K562 (cell line): ENCODE results near the gene AQP11. TPM values are rescaled to one million over a fixed set of nuclear protein-coding genes. Genes with fewer than 3 reads are reported as not detected.

Experiments used
- CHD1 ChIP-seq: fragments of 200-600 bp; sonication (generic); IDR thresholded peaks from one replicate; pipeline ENCODE4 v1.6.1; 2012; ENCODE audit warnings: mild to moderate bottlenecking, moderate library complexity, low read length, inconsistent platforms
- FUS ChIP-seq: fragments of 200-400 bp; formaldehyde crosslinking; optimal IDR thresholded peaks from 2 replicates; pipeline ENCODE3; 2017; ENCODE audit warnings: low read depth, low read length
- GATAD2B ChIP-seq: fragments of 450-650 bp; IDR thresholded peaks from 2 replicates; pipeline ENCODE4 v1.6.1; 2017; ENCODE audit warnings: mild to moderate bottlenecking, borderline replicate concordance
- IRF2 ChIP-seq: sonication (generic); formaldehyde crosslinking; IDR thresholded peaks from 2 replicates; pipeline ENCODE4 v1.8.1; 2022; ENCODE audit warnings: mild to moderate bottlenecking, missing genetic modification reagents
- MEF2A ChIP-seq: IDR thresholded peaks from 2 replicates; pipeline ENCODE4 v1.6.1; 2011; ENCODE audit warnings: low read depth, mild to moderate bottlenecking, low read length, moderate library complexity; ENCODE audit not compliant: control insufficient read depth
- NFATC3 ChIP-seq: fragments of 450-650 bp; IDR thresholded peaks from 2 replicates; pipeline ENCODE4 v1.6.1; 2017; ENCODE audit warnings: mild to moderate bottlenecking
- NFYB ChIP-seq: IDR thresholded peaks from 2 replicates; pipeline ENCODE4 v1.6.1; 2011; ENCODE audit warnings: mild to moderate bottlenecking, moderate library complexity; ENCODE audit not compliant: insufficient read length; ENCODE audit errors: extremely low read depth
- NR2F6 ChIP-seq: fragments of 450-650 bp; formaldehyde crosslinking; IDR thresholded peaks from 2 replicates; pipeline ENCODE4 v1.4.0; 2020; ENCODE audit warnings: mild to moderate bottlenecking
- PTRF ChIP-seq: fragments of 450-650 bp; IDR thresholded peaks from 2 replicates; pipeline ENCODE4 v1.6.1; 2016; ENCODE audit warnings: mild to moderate bottlenecking, missing genetic modification characterization, missing compliant biosample characterization
- RFX5 ChIP-seq: IDR thresholded peaks from 2 replicates; pipeline ENCODE4 v1.6.1; 2011; ENCODE audit warnings: low read depth, mild to moderate bottlenecking, improper control_type of control experiment, low read length
- STAT5B ChIP-seq: fragments of 250-450 bp; sonication (Bioruptor Pico); IDR thresholded peaks from 2 replicates; pipeline ENCODE4 v1.8.0; 2021; ENCODE audit warnings: mild to moderate bottlenecking, inconsistent platforms
- TAF15 ChIP-seq: fragments of 200-400 bp; formaldehyde crosslinking; IDR thresholded peaks from 2 replicates; pipeline ENCODE4 v1.6.1; 2017; ENCODE audit warnings: mild to moderate bottlenecking, low read depth, low read length, moderate library complexity
- TRIM28 ChIP-seq: fragments of 450-650 bp; IDR thresholded peaks from 2 replicates; pipeline ENCODE4 v1.6.1; 2017
- polyA plus RNA-seq, 8 experiments: library from polyadenylated mRNA; depleted of rRNA in 4 of 8; stranded (reverse) in 5 of 8; unstranded in 3 of 8; fragments of >200 nt; fragmentation: Nextera tagmentation in 2 of 8; fragmentation: Illumina TruSeq in 1 of 8; extraction: Ambion mirVana in 2 of 8; extraction: Trizol in 1 of 8; gene quantifications; 2 replicates each; pipeline versions ENCODE4 v1.2.1 to v1.2.3, GENCODE V29; 2011 to 2014; ENCODE audit warnings: inconsistent platforms in 1 of 8, missing spikeins in 1 of 8
- total RNA-seq, 7 experiments: library from RNA; depleted of rRNA in 6 of 7; stranded (reverse); fragments of >200 nt in 6 of 7; fragmentation: Illumina TruSeq in 2 of 7; extraction: Trizol in 2 of 7; gene quantifications; 2 replicates each; pipeline versions ENCODE4 v1.2.1 to v1.2.3, GENCODE V29; 2011 to 2021; ENCODE audit warnings: low replicate concordance in 1 of 7
- TF ChIP-seq, protein P1 (sequence below), 2 experiments: fragments of 450-650 bp in 1 of 2; sonication (generic) in 1 of 2; formaldehyde crosslinking; conservative IDR thresholded peaks; 2 replicates each; pipeline versions ENCODE4 v1.4.0 to v1.8.1; 2020 to 2022; ENCODE audit warnings: mild to moderate bottlenecking in 1 of 2, missing genetic modification reagents in 1 of 2
- TF ChIP-seq, protein P2 (sequence below), 3 experiments: fragments of 200-800 bp in 1 of 3; sonication (Bioruptor generic) in 1 of 3; sonication (generic) in 1 of 3; formaldehyde crosslinking in 1 of 3; IDR thresholded peaks; 2 replicates each; pipeline versions ENCODE4 v1.6.1 to v1.8.0; 2016 to 2022; ENCODE audit warnings: mild to moderate bottlenecking in 2 of 3, missing compliant biosample characterization in 2 of 3, missing genetic modification characterization in 2 of 3, missing genetic modification reagents in 1 of 3
- TF ChIP-seq, protein P3 (sequence below): sonication (generic); formaldehyde crosslinking; IDR thresholded peaks from 2 replicates; pipeline ENCODE4 v1.8.0; 2023; ENCODE audit warnings: missing genetic modification reagents, mild to moderate bottlenecking, borderline replicate concordance
- TF ChIP-seq, protein P4 (sequence below), 2 experiments: IDR thresholded peaks; 2 replicates each; pipeline ENCODE4 v1.6.1; 2012; ENCODE audit warnings: improper control_type of control experiment in 2 of 2, low read depth in 2 of 2, low read length in 2 of 2, borderline replicate concordance in 1 of 2

Gene AQP11
- total and polyA plus RNA-seq, 9 of the 15 experiments (the other 6 are each of a cell fraction or from before 2014, with no cell fraction given): 0.09 to 1.0 (median 0.36) TPM

DNA sequence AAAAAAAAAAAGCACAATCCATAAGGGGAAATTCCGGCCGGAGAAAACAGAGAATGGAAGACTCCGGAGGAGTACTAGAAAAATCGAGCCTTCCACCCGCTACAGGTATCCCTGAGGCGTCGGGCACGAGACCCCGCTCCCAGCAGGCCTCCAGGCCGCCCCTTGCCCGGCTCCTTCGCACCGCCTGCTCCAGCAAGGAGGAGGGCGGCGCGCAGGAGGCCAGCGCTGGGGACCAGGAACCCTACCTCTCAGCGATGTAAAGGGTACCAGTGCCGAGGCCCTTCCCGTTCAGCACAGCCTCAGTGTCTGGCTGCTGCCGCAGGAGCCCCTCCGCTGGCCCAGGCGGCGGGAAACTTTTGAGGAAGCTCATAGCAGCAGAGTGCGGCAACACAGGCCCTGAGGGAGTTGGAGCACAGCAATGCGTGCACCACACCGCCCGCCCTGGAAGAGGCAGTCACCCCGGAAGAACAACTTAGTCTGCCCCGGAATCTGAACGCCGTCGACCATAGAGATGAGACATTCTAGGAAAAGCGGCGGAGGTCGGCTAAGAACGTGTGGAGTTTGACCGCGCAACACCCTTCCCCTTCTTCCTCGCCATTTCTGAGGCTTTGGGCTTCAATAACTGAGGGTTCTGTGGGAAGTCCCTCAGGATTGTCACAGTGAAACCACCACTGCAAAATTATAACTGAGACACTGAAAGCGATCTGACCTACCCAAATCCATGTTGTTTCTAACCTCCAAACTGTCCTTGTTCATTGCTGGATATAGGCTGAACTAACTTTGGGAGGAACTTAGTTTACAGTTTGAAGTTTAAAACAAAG, 47.8 kb downstream of the AQP11 start, which contains the start of gene CLNS1A (continued):
- TF ChIP-seq NFYB (no peak), FUS (no peak), TAF15 (no peak), MEF2A (no peak), NR2F6 (CRISPR knock-in tag) (no peak), CHD1 (no peak), IRF2 (CRISPR knock-in tag) (no peak), RFX5 (no peak), GATAD2B (no peak), STAT5B (CRISPR knock-in tag) (no peak), NFATC3 (peak; percentile 77; the same call in 1 of the 2 replicates), TRIM28 (no peak), PTRF (tag) (no peak)
- TF ChIP-seq, protein P1, sequence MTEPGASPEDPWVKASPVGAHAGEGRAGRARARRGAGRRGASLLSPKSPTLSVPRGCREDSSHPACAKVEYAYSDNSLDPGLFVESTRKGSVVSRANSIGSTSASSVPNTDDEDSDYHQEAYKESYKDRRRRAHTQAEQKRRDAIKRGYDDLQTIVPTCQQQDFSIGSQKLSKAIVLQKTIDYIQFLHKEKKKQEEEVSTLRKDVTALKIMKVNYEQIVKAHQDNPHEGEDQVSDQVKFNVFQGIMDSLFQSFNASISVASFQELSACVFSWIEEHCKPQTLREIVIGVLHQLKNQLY (CRISPR knock-in tag; conservative IDR thresholded peaks at IDR 0.05): no peak
- TF ChIP-seq, protein P2, sequence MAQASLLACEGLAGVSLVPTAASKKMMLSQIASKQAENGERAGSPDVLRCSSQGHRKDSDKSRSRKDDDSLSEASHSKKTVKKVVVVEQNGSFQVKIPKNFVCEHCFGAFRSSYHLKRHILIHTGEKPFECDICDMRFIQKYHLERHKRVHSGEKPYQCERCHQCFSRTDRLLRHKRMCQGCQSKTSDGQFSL (CRISPR knock-in tag; IDR thresholded peaks at IDR 0.05): 0 out of 2 replicates have a peak, but pooled peaks have one; percentile 14
- TF ChIP-seq, protein P2 (tag; IDR thresholded peaks at IDR 0.05): no peak
- TF ChIP-seq, protein P3, sequence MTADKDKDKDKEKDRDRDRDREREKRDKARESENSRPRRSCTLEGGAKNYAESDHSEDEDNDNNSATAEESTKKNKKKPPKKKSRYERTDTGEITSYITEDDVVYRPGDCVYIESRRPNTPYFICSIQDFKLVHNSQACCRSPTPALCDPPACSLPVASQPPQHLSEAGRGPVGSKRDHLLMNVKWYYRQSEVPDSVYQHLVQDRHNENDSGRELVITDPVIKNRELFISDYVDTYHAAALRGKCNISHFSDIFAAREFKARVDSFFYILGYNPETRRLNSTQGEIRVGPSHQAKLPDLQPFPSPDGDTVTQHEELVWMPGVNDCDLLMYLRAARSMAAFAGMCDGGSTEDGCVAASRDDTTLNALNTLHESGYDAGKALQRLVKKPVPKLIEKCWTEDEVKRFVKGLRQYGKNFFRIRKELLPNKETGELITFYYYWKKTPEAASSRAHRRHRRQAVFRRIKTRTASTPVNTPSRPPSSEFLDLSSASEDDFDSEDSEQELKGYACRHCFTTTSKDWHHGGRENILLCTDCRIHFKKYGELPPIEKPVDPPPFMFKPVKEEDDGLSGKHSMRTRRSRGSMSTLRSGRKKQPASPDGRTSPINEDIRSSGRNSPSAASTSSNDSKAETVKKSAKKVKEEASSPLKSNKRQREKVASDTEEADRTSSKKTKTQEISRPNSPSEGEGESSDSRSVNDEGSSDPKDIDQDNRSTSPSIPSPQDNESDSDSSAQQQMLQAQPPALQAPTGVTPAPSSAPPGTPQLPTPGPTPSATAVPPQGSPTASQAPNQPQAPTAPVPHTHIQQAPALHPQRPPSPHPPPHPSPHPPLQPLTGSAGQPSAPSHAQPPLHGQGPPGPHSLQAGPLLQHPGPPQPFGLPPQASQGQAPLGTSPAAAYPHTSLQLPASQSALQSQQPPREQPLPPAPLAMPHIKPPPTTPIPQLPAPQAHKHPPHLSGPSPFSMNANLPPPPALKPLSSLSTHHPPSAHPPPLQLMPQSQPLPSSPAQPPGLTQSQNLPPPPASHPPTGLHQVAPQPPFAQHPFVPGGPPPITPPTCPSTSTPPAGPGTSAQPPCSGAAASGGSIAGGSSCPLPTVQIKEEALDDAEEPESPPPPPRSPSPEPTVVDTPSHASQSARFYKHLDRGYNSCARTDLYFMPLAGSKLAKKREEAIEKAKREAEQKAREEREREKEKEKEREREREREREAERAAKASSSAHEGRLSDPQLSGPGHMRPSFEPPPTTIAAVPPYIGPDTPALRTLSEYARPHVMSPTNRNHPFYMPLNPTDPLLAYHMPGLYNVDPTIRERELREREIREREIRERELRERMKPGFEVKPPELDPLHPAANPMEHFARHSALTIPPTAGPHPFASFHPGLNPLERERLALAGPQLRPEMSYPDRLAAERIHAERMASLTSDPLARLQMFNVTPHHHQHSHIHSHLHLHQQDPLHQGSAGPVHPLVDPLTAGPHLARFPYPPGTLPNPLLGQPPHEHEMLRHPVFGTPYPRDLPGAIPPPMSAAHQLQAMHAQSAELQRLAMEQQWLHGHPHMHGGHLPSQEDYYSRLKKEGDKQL: no peak
- TF ChIP-seq, protein P4, sequence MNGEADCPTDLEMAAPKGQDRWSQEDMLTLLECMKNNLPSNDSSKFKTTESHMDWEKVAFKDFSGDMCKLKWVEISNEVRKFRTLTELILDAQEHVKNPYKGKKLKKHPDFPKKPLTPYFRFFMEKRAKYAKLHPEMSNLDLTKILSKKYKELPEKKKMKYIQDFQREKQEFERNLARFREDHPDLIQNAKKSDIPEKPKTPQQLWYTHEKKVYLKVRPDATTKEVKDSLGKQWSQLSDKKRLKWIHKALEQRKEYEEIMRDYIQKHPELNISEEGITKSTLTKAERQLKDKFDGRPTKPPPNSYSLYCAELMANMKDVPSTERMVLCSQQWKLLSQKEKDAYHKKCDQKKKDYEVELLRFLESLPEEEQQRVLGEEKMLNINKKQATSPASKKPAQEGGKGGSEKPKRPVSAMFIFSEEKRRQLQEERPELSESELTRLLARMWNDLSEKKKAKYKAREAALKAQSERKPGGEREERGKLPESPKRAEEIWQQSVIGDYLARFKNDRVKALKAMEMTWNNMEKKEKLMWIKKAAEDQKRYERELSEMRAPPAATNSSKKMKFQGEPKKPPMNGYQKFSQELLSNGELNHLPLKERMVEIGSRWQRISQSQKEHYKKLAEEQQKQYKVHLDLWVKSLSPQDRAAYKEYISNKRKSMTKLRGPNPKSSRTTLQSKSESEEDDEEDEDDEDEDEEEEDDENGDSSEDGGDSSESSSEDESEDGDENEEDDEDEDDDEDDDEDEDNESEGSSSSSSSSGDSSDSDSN (IDR thresholded peaks at IDR 0.05; ENCODE audit: borderline replicate concordance in 1 of 2, low read depth in 2 of 2, low read length in 2 of 2): peak in 1 of 2 experiments; percentile 89; a peak in 3 of 4 replicates
